ENCODE data around the gene PPARGC1A. TPM values are rescaled to one million over a fixed set of nuclear protein-coding genes. Genes with fewer than 3 reads are reported as not detected.

PPARGC1A gene
- total RNA-seq, 1 experiment from 2014 or later: 0.12 TPM

- no peaks in the 10 kb centered on the region for H3K36me3 Mint-ChIP-seq (ENCODE audit: insufficient read depth, unreplicated experiment)
- no peak for TF ChIP-seq CTCF (IDR thresholded peaks at IDR 0.05; ENCODE audit: unreplicated experiment)
- DNase-seq (ENCODE audit: unreplicated experiment): no peak
- no peaks in the 10 kb centered on the region for H3K27me3 Mint-ChIP-seq (ENCODE audit: insufficient read depth, unreplicated experiment)
- ChIA-PET CTCF (no interaction called here), POLR2A (interaction anchor here (1.0 to 1.4 kb wide), 3 partner anchors 11 to 31 kb away, joined by 3 to 4 read pairs (median 3); partner anchors contain the start of gene PPARGC1A)
- H3K4me3 Mint-ChIP-seq (ENCODE audit: unreplicated experiment): no peak overlapping the region
- intact Hi-C loops (cut with micrococcal nuclease): no loop called here
- BruUV-seq (replicated peaks): no TSS peak
- H3K27ac Mint-ChIP-seq (ENCODE audit: low read depth, unreplicated experiment): no peak overlapping the region
- no peaks in the 10 kb centered on the region for H3K9me3 Mint-ChIP-seq (ENCODE audit: unreplicated experiment)
- peaks cover 14% of the 10 kb centered on the region for H3K4me1 Mint-ChIP-seq (ENCODE audit: insufficient read depth, unreplicated experiment)
Measured at GRCh38 chr4:23920716-23921446, 31.0 kb upstream of the PPARGC1A start.

- Mint-ChIP-seq H3K4me1 (ENCODE audit: insufficient read depth, unreplicated experiment) (peaks cover 14% of the 10 kb centered on the region), H3K9me3 (ENCODE audit: unreplicated experiment) (no peaks in the 10 kb centered on the region), H3K4me3 (ENCODE audit: unreplicated experiment) (no peak overlapping the region), H3K27ac (ENCODE audit: low read depth, unreplicated experiment) (no peak overlapping the region), H3K36me3 (ENCODE audit: insufficient read depth, unreplicated experiment) (no peaks in the 10 kb centered on the region), H3K27me3 (ENCODE audit: insufficient read depth, unreplicated experiment) (no peaks in the 10 kb centered on the region)
- BruUV-seq (replicated peaks): no TSS peak
- POLR2A ChIA-PET: interaction anchor here (0.6 to 1.4 kb wide), 5 partner anchors 11 to 638 kb away, joined by 3 to 4 read pairs (median 3); partner anchors contain the start of gene PPARGC1A
- no peak for DNase-seq (ENCODE audit: unreplicated experiment)
- CTCF ChIA-PET: interaction anchor here (1.6 kb wide), 1 partner anchor 12 kb away, joined by 4 read pairs; no protein-coding TSS in a partner anchor
- TF ChIP-seq CTCF (IDR thresholded peaks at IDR 0.05; ENCODE audit: unreplicated experiment): no peak
- intact Hi-C loops (cut with micrococcal nuclease): no loop called here
Measured at GRCh38 chr4:23920296-23920695, 30.4 kb upstream of the PPARGC1A start.

- Mint-ChIP-seq H3K27me3 (ENCODE audit: insufficient read depth, unreplicated experiment) (no peaks in the 10 kb centered on the region), H3K27ac (ENCODE audit: low read depth, unreplicated experiment) (no peak overlapping the region), H3K9me3 (ENCODE audit: unreplicated experiment) (no peaks in the 10 kb centered on the region), H3K4me1 (ENCODE audit: insufficient read depth, unreplicated experiment) (no peaks in the 10 kb centered on the region), H3K36me3 (ENCODE audit: insufficient read depth, unreplicated experiment) (no peaks in the 10 kb centered on the region), H3K4me3 (ENCODE audit: unreplicated experiment) (no peak overlapping the region)
- intact Hi-C loops (cut with micrococcal nuclease): no loop called here
- no peak for DNase-seq (ENCODE audit: unreplicated experiment)
- no peak for TF ChIP-seq CTCF (IDR thresholded peaks at IDR 0.05; ENCODE audit: unreplicated experiment)
- CTCF ChIA-PET: interaction anchor here (0.5 kb wide), 1 partner anchor 165 kb away, joined by 3 read pairs; no protein-coding TSS in a partner anchor
- POLR2A ChIA-PET: interaction anchor here (0.6 to 0.8 kb wide), 2 partner anchors 16 to 1299 kb away, joined by 3 read pairs; no protein-coding TSS in a partner anchor
- no TSS peak for BruUV-seq (replicated peaks)
Measured at GRCh38 chr4:23916282-23916681, 26.4 kb upstream of the PPARGC1A start.

GRCh38 chr4:23915459-23916132 lies 25.7 kb upstream of the PPARGC1A start:
- TF ChIP-seq CTCF (IDR thresholded peaks at IDR 0.05; ENCODE audit: unreplicated experiment): no peak
- DNase-seq (ENCODE audit: unreplicated experiment): no peak
- H3K27ac Mint-ChIP-seq (ENCODE audit: low read depth, unreplicated experiment): no peak overlapping the region
- no peaks in the 10 kb centered on the region for H3K4me1 Mint-ChIP-seq (ENCODE audit: insufficient read depth, unreplicated experiment)
- no peaks in the 10 kb centered on the region for H3K9me3 Mint-ChIP-seq (ENCODE audit: unreplicated experiment)
- ChIA-PET POLR2A (interaction anchor here (0.6 to 0.8 kb wide), 2 partner anchors 15 to 1299 kb away, joined by 3 read pairs; no protein-coding TSS in a partner anchor), CTCF (no interaction called here)
- no peaks in the 10 kb centered on the region for H3K27me3 Mint-ChIP-seq (ENCODE audit: insufficient read depth, unreplicated experiment)
- no peak overlapping the region for H3K4me3 Mint-ChIP-seq (ENCODE audit: unreplicated experiment)
- BruUV-seq (replicated peaks): no TSS peak
- intact Hi-C loops (cut with micrococcal nuclease): no loop called here
- no peaks in the 10 kb centered on the region for H3K36me3 Mint-ChIP-seq (ENCODE audit: insufficient read depth, unreplicated experiment)
